Fibroblast of mammary gland (primary cell): ENCODE data around the gene KATNB1.

Source experiments
- DNase-seq: peaks from one replicate; pipeline ENCODE4 v3.0.0-alpha.2; 2010; ENCODE audit warnings: low read depth
- H3K4me3 ChIP-seq: 2 replicates; pipeline ENCODE4 v1.5.1; 2011; ENCODE audit warnings: low read depth, mild to moderate bottlenecking, low read length, moderate library complexity; ENCODE audit not compliant: control insufficient read depth
- CTCF ChIP-seq: conservative IDR thresholded peaks from 2 replicates; pipeline ENCODE4 v1.5.1; 2011; ENCODE audit warnings: low read depth, low read length, inconsistent platforms; ENCODE audit not compliant: control insufficient read depth, insufficient read depth

Gene KATNB1

GRCh38 chr16:57752203-57752580, 16.6 kb downstream of the KATNB1 start:
- TF ChIP-seq CTCF = no peak
- H3K4me3 ChIP-seq = no peak overlapping the region
- DNase-seq = no peak

- no peak for DNase-seq
- no peak for TF ChIP-seq CTCF
- H3K4me3 ChIP-seq = no peak overlapping the region
These were observed 17.2 kb downstream of the KATNB1 start for GRCh38 chr16:57752581-57753447.

GRCh38 chr16:57753448-57754353, 18.1 kb downstream of the KATNB1 start:
- H3K4me3 ChIP-seq = no peak overlapping the region
- no peak for DNase-seq
- no peak for TF ChIP-seq CTCF

- no peak overlapping the region for H3K4me3 ChIP-seq
- no peak for DNase-seq
- no peak for TF ChIP-seq CTCF
These were observed 18.9 kb downstream of the KATNB1 start for GRCh38 chr16:57754354-57755060.

- no peak overlapping the region for H3K4me3 ChIP-seq
- DNase-seq = no peak
- TF ChIP-seq CTCF = no peak
These were observed 19.6 kb downstream of the KATNB1 start for GRCh38 chr16:57755061-57755684.
